22Rv1 (cell line): ENCODE data around the gene SPINK5.

Experiments used
- ZFX ChIP-seq: fragments of 450-650 bp; IDR thresholded peaks from 2 replicates; pipeline ENCODE4 v1.6.1; 2017; ENCODE audit warnings: antibody characterized with exemption, borderline replicate concordance
- TF ChIP-seq, protein P1 (sequence below): fragments of 450-650 bp; IDR thresholded peaks from 2 replicates; pipeline ENCODE4 v1.5.1; 2017; ENCODE audit warnings: mild to moderate bottlenecking

DNA sequence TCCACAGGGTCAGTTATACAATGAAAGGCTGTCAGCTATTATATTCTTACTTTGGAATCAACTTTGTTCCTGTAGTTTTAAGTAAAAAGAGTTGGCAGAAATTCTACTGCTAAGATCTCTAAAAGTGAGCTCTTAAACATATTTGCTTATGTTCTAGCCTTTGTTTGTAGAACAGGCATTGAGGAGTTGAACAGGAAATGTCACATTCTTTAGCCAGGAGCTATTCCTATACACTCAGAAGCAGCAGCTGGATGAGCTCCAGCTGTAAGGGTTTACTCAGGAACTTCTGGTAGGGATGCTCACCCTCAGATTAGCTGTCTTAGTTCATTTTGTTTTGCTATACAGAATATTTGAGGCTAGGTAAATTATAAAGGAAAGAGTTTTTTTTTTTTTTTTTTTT lies 82.1 kb downstream of the SPINK5 start:
- TF ChIP-seq, protein P1, sequence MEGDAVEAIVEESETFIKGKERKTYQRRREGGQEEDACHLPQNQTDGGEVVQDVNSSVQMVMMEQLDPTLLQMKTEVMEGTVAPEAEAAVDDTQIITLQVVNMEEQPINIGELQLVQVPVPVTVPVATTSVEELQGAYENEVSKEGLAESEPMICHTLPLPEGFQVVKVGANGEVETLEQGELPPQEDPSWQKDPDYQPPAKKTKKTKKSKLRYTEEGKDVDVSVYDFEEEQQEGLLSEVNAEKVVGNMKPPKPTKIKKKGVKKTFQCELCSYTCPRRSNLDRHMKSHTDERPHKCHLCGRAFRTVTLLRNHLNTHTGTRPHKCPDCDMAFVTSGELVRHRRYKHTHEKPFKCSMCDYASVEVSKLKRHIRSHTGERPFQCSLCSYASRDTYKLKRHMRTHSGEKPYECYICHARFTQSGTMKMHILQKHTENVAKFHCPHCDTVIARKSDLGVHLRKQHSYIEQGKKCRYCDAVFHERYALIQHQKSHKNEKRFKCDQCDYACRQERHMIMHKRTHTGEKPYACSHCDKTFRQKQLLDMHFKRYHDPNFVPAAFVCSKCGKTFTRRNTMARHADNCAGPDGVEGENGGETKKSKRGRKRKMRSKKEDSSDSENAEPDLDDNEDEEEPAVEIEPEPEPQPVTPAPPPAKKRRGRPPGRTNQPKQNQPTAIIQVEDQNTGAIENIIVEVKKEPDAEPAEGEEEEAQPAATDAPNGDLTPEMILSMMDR, result no peak
- no peak for TF ChIP-seq ZFX
